H1 (cell line): ENCODE data around the gene MRE11. TPM values are rescaled to one million over a fixed set of nuclear protein-coding genes. Genes with fewer than 3 reads are reported as not detected.

Experiments used
- ATF3 ChIP-seq: IDR thresholded peaks from 2 replicates; pipeline ENCODE4 v1.6.1; 2011; ENCODE audit warnings: low read depth, mild to moderate bottlenecking, low read length; ENCODE audit not compliant: insufficient read depth
- CHD1 ChIP-seq: IDR thresholded peaks from 2 replicates; pipeline ENCODE4 v1.6.1; 2012; ENCODE audit warnings: low read depth, low read length, improper control_type of control experiment
- CHD2 ChIP-seq: IDR thresholded peaks from 2 replicates; pipeline ENCODE4 v1.6.1; 2012; ENCODE audit warnings: low read length, improper control_type of control experiment
- KDM4A ChIP-seq: IDR thresholded peaks from one replicate; pipeline ENCODE4 v1.7.1; 2012; ENCODE audit warnings: low read depth, mild to moderate bottlenecking, moderate library complexity, low read length, inconsistent platforms; ENCODE audit not compliant: severe bottlenecking
- RFX5 ChIP-seq: IDR thresholded peaks from 2 replicates; pipeline ENCODE4 v1.6.1; 2011; ENCODE audit warnings: low read depth, low read length, improper control_type of control experiment, borderline replicate concordance
- polyA plus RNA-seq, 7 experiments: library from polyadenylated mRNA; depleted of rRNA in 3 of 7; stranded (reverse) in 5 of 7; unstranded in 2 of 7; fragments of >200 nt in 5 of 7; fragments of 200-250 nt in 2 of 7; gene quantifications; 1 replicate in 5 of 7; 2 replicates in 1 of 7; 4 replicates in 1 of 7; pipeline versions ENCODE4 v1.2.1 to v1.2.3, GENCODE V29; 2011 to 2013; ENCODE audit warnings: missing spikeins in 2 of 7, mixed read lengths in 2 of 7
- total RNA-seq: library from RNA; stranded (reverse); fragmentation: NEBNext Ultra II Directional; extraction: Animal tissue kit (Norgen Biotek cat#: 25700); gene quantifications from 2 replicates; pipeline ENCODE4 v1.2.1, GENCODE V29; 2021

The MRE11 gene
- total and polyA plus RNA-seq, 2 of the 8 experiments (the other 6 are each of a cell fraction or from before 2014, with no cell fraction given): 7.2 to 43.4 TPM

GRCh38 chr11:94525546-94526324 lies 32.1 kb upstream of the MRE11 start (continued):
- TF ChIP-seq RFX5: no peak
- TF ChIP-seq ATF3: no peak
- no peak for TF ChIP-seq KDM4A
- TF ChIP-seq CHD2: no peak
- TF ChIP-seq CHD1: no peak
